ENCODE measurements around the gene SRPK1. TPM values are rescaled to one million over a fixed set of nuclear protein-coding genes. Genes with fewer than 3 reads are reported as not detected.

SRPK1 gene
- total and polyA plus RNA-seq, 2 of the 8 experiments (the other 6 are each of a cell fraction or from before 2014, with no cell fraction given): 25.7 to 116 TPM

GRCh38 chr6:35920793-35921732, at the start of gene SRPK1 (continued):
- TF ChIP-seq EGR1 (IDR thresholded peaks at IDR 0.05; ENCODE audit: borderline replicate concordance, low read depth, low read length): peak; percentile 56; the same call in 1 of the 2 replicates
- no peak for TF ChIP-seq JUND (IDR thresholded peaks at IDR 0.05; ENCODE audit: low read length)
- TF ChIP-seq SUZ12 (IDR thresholded peaks at IDR 0.05; ENCODE audit: low read length): no peak
- TF ChIP-seq POLR2A (IDR thresholded peaks at IDR 0.05; ENCODE audit: control extremely low read depth in 1 of 2, low read depth in 2 of 2, low read length in 2 of 2): peak; percentile 80 to 92
- TF ChIP-seq YY1 (IDR thresholded peaks at IDR 0.05; ENCODE audit: low read depth, low read length): peak; percentile 77
- TF ChIP-seq EZH2 (IDR thresholded peaks at IDR 0.05; ENCODE audit: low read depth, low read length, severe bottlenecking): no peak
- no peak for TF ChIP-seq CBX8 (IDR thresholded peaks at IDR 0.05; ENCODE audit: borderline replicate concordance, low read depth, low read length)
- no peak for TF ChIP-seq CHD7 (IDR thresholded peaks at IDR 0.05; ENCODE audit: insufficient replicate concordance, low read length)
- no peak for TF ChIP-seq SP4 (IDR thresholded peaks at IDR 0.05; ENCODE audit: low read length)
